NCI-H2029 treated with DMSO at 0.1 percent for 48 hours (cell line): Measurements from ENCODE around the gene POMT1.

Experiments used
- DNase-seq: peaks from one replicate; lab custom pipeline; 2025; lab: John Stamatoyannopoulos, UW

POMT1 gene

GRCh38 chr9:131554843-131555351, 52.2 kb downstream of the POMT1 start:
- no peak for DNase-seq

- DNase-seq, result no peak
Observed at GRCh38 chr9:131555841-131556673, 53.3 kb downstream of the POMT1 start.

GRCh38 chr9:131557855-131558548, 55.3 kb downstream of the POMT1 start:
- no peak for DNase-seq

- DNase-seq, result no peak
Observed at GRCh38 chr9:131559421-131560000, 56.8 kb downstream of the POMT1 start.

- DNase-seq, result no peak
Observed at GRCh38 chr9:131562032-131562959, 59.6 kb downstream of the POMT1 start.

GRCh38 chr9:131565369-131565768, 62.7 kb downstream of the POMT1 start:
- DNase-seq, result no peak

GRCh38 chr9:131566158-131566557, 63.4 kb downstream of the POMT1 start:
- no peak for DNase-seq

GRCh38 chr9:131567910-131568309, 65.2 kb downstream of the POMT1 start:
- DNase-seq, result no peak
